Measurements from ENCODE around the gene RBPMS2. TPM values are rescaled to one million over a fixed set of nuclear protein-coding genes. Genes with fewer than 3 reads are reported as not detected.
A peak's percentile ranks its signal among the peaks of the same experiment; 100 is the strongest.

The RBPMS2 gene
- total and polyA plus RNA-seq, 5 donors, result 380 to 503 (median 390) TPM

DNA sequence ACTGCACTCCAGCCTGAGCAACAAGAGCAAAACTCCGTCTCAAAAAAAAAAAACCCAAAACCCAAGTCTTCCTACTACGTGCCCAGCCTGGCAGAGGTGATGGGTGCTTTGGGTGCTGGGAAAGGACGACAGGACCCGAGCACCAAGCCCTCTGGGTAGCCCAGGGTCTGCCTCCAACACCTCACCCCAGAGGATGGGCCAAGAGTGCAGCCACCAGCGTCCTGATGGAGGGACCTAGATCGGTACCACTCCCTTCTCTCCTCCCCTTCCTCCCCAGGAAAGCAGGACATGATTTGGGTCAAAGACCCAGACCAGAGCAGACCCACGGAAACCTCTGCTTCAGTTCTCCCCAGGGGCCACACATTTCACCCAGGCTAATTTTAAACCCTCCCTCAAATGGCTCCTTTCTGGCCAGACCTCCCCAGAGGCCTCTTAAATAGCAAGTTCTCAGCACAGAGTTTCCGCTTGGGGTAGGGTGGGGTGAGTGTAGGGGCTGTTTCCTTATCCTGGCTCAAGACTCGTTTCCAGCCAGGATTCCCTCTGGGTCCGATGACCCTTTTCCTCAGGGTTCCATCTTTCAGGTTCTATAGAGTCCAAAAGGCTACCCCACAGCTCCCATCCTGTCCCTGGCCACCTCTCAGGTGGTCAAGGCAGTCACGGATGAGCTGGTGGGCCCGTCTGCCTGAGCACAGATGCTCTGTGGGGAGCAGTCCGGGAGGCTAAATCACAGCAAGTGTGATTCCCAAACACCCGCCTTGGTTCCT is 20.5 kb downstream of the RBPMS2 start:
- 56% methylated on average over 14 of the region's 14 CpGs for WGBS
- Histone ChIP-seq H3K27me3 (ENCODE audit: control insufficient read depth, insufficient read depth) (no peaks in the 10 kb centered on the region), H3K4me3 (ENCODE audit: low read length) (no peak overlapping the region), H3K9me3 (ENCODE audit: control insufficient read depth, low read length) (no peaks in the 10 kb centered on the region), H3K4me1 (ENCODE audit: control insufficient read depth, insufficient read depth, low read length) (peaks cover 27% of the 10 kb centered on the region), H3K27ac (ENCODE audit: low read length) (peak overlapping the region; percentile 88)
- DNase-seq (peak in 1 of 3 donors; percentile 47), ATAC-seq (peak; percentile 26 to 31)
- intact Hi-C loops (cut with DNase I), result no loop called here

DNA sequence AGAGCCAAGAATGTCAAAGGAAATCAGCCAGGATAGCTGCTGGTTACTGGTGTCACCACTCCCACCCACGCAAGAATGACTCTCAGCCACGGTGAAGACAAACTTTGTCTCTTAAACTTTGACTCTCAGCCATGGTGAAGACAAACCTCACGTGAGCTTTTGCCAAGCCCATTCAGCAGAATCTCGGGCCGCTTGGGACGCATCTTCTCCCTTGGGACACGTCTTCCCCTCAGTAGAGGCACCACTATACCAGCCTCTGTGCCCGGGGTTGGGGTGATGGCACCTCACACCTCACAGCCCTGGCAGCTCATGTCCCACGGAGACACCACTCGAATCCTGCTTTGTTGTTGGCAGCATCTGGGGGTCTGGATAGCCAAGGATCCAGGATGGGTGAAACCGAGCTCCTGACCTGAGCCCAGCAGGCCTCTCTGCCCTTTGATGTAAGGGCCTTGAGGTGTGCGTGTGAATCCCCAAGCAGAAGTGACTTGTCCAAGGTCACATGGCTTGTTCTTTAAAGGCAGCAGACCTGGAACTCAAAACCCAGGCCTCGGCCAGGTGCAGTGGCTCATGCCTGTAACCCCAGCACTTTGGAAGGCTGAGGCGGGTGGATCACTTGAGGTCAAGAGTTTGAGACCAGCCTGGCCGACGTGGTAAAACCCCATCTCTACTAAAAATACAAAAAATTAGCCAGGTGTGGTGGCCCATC is 21.8 kb downstream of the RBPMS2 start:
- Histone ChIP-seq H3K4me3 (ENCODE audit: low read length) (no peak overlapping the region), H3K4me1 (ENCODE audit: control insufficient read depth, insufficient read depth, low read length) (peaks cover 27% of the 10 kb centered on the region), H3K27me3 (ENCODE audit: control insufficient read depth, insufficient read depth) (no peaks in the 10 kb centered on the region), H3K27ac (ENCODE audit: low read length) (peak overlapping the region; percentile 62), H3K9me3 (ENCODE audit: control insufficient read depth, low read length) (no peaks in the 10 kb centered on the region)
- peak in 1 of 3 donors; percentile 44 for DNase-seq
- no peak for ATAC-seq
- WGBS, result 72% methylated on average over 16 of the region's 16 CpGs
- intact Hi-C loops (cut with DNase I), result no loop called here

DNA sequence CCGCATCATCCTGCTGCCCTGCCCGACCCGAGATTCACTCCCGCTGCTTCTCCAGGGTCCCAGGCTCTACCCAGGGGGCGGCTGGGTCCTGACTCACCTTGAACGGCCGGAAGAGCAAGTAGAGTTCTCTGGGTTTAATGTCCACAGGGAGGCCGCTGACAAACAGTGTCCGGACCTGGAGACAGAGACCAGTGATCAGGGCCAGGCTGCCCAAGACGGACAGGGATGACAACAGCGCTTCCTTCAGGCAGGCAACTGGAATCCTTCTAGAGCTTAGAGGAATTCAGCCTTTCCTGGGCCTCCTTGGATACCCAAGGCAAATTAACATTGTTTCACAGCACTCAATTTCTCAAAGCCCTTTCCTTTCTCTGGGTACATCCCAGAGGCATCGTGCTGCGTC is 23.9 kb downstream of the RBPMS2 start:
- WGBS, result 82% methylated on average over 13 of the region's 13 CpGs
- ATAC-seq (no peak), DNase-seq (no peak)
- peaks cover 30% of the 10 kb centered on the region for H3K4me1 ChIP-seq (ENCODE audit: control insufficient read depth, insufficient read depth, low read length)
- H3K27me3 ChIP-seq (ENCODE audit: control insufficient read depth, insufficient read depth), result no peaks in the 10 kb centered on the region
- no peak overlapping the region for H3K4me3 ChIP-seq (ENCODE audit: low read length)
- no peaks in the 10 kb centered on the region for H3K9me3 ChIP-seq (ENCODE audit: control insufficient read depth, low read length)
- intact Hi-C loops (cut with DNase I), result no loop called here
- peak overlapping the region; percentile 29 for H3K27ac ChIP-seq (ENCODE audit: low read length)

DNA sequence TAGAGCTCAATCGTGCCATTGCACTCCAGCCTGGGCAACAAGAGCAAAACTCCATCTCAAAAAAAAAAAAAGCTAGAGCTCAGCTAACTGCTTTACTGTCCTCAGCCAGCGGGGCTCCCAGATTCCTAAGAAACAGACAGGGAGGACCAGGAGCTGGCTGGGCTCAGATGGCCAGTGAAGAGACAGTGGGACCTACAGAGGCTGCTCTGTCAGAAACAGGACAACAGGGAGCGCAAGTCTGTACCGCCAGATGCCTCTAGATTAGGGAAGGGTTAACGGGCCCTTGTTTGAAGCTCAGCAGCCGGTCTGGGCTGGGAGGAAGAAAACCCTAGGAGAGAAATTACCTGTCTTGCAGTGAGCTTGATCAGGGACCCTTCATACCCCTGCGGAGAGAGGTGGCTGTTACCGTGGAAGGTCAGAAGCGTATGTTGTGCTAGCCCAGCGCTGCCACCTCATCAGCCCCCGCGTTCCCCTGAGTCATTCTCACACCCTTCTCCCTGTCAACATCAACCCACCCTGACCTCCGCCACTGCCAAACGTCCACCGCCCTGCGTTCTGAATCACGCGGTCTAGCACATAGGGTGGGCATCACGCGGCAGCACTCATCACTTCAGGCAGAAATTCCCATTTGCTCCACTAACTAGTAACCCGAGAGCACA is 25.3 kb downstream of the RBPMS2 start:
- H3K9me3 ChIP-seq (ENCODE audit: control insufficient read depth, low read length), result no peaks in the 10 kb centered on the region
- H3K4me1 ChIP-seq (ENCODE audit: control insufficient read depth, insufficient read depth, low read length), result peaks cover 21% of the 10 kb centered on the region
- ATAC-seq (peak; percentile 59 to 74), DNase-seq (peak; percentile 67 to 80 (median 72))
- H3K27ac ChIP-seq (ENCODE audit: low read length), result peak overlapping the region; percentile 83
- intact Hi-C loops (cut with DNase I), result loop anchor here in 1 of 4 donors (5.0 kb wide), 1 partner anchor 62 kb away; no protein-coding TSS in a partner anchor
- WGBS, result 54% methylated on average over 21 of the region's 21 CpGs
- peak overlapping the region; percentile 47 for H3K4me3 ChIP-seq (ENCODE audit: low read length)
- no peaks in the 10 kb centered on the region for H3K27me3 ChIP-seq (ENCODE audit: control insufficient read depth, insufficient read depth)

DNA sequence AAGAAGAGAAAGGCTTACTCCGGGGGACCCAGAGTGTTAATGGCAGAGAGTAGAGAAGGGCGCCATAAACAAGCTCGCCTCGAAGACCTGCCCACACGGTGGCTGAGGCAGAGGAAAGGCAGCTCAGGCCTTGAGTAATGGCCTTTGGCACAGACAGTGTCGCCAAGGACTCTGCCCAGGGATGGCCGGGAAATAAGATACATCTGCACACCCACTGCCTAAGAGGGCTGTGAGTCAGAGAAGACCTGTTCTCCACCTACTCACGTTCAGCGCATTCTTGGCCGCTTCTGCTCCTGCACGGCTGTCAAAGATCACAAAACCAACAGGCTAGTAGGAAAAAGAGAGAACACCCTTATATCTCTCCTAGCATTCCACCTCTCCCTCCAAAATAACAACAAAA is 26.2 kb downstream of the RBPMS2 start:
- Histone ChIP-seq H3K27me3 (ENCODE audit: control insufficient read depth, insufficient read depth) (no peaks in the 10 kb centered on the region), H3K9me3 (ENCODE audit: control insufficient read depth, low read length) (no peaks in the 10 kb centered on the region), H3K27ac (ENCODE audit: low read length) (peak overlapping the region; percentile 74), H3K4me1 (ENCODE audit: control insufficient read depth, insufficient read depth, low read length) (peaks cover 20% of the 10 kb centered on the region), H3K4me3 (ENCODE audit: low read length) (peak overlapping the region; percentile 47)
- ATAC-seq, result peak; percentile 35 to 61
- intact Hi-C loops (cut with DNase I), result loop anchor here in 1 of 4 donors (5.0 kb wide), 1 partner anchor 63 kb away; no protein-coding TSS in a partner anchor
- 66% methylated on average over 11 of the region's 11 CpGs for WGBS
- DNase-seq, result peak in 1 of 3 donors; percentile 47

DNA sequence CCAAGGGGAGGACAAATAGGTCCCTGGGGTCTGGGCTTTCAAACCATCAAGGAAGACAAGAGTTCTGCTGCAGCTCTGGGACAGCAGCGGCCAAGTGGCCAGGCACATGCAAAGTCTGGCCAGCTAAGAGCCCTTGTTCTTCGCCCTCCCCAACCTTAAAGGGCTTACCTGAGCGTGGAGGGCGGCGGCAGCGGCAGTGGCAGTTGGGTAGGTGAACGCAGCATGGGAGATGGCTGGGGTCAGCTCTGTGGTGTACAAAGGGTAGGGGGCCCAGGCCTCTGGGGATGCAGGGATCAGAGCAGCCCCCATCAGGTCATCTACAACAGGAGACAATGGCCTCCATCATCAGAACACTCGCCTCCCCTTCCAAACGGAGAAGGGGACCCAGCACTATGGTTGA is 27.1 kb downstream of the RBPMS2 start:
- DNase-seq (peak in 1 of 3 donors; percentile 49), ATAC-seq (no peak)
- peaks cover 14% of the 10 kb centered on the region for H3K4me1 ChIP-seq (ENCODE audit: control insufficient read depth, insufficient read depth, low read length)
- H3K27me3 ChIP-seq (ENCODE audit: control insufficient read depth, insufficient read depth), result no peaks in the 10 kb centered on the region
- intact Hi-C loops (cut with DNase I), result loop anchor here in 1 of 4 donors (5.0 kb wide), 1 partner anchor 64 kb away; no protein-coding TSS in a partner anchor
- H3K4me3 ChIP-seq (ENCODE audit: low read length), result no peak overlapping the region
- no peaks in the 10 kb centered on the region for H3K9me3 ChIP-seq (ENCODE audit: control insufficient read depth, low read length)
- peak overlapping the region; percentile 74 for H3K27ac ChIP-seq (ENCODE audit: low read length)
- 89% methylated on average over 9 of the region's 9 CpGs for WGBS

DNA sequence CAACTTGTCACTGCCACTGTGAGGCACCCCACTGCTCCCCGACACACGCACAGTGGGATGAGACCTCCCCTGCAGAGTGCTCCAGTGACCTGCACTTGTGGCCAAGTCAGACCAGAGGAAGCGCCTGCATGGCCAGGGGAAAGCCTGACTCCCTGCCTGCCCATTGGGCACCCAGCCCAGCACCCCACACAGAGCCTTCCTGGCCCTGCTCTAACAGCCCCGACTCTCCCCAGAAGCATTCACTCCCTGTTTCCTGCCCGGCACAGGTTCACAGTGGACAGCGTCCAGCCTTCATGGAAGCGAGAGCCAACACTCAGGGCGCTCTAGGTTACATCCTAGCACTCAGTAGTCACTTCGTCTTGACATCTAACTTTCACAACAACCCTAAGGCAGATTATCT is 27.8 kb downstream of the RBPMS2 start:
- DNase-seq, result peak in 1 of 3 donors; percentile 63
- Histone ChIP-seq H3K9me3 (ENCODE audit: control insufficient read depth, low read length) (no peaks in the 10 kb centered on the region), H3K27ac (ENCODE audit: low read length) (peak overlapping the region; percentile 65), H3K4me3 (ENCODE audit: low read length) (peak overlapping the region; percentile 16), H3K27me3 (ENCODE audit: control insufficient read depth, insufficient read depth) (no peaks in the 10 kb centered on the region), H3K4me1 (ENCODE audit: control insufficient read depth, insufficient read depth, low read length) (peaks cover 12% of the 10 kb centered on the region)
- peak; percentile 25 to 28 for ATAC-seq
- intact Hi-C loops (cut with DNase I), result loop anchor here in 1 of 4 donors (5.0 kb wide), 1 partner anchor 65 kb away; no protein-coding TSS in a partner anchor
- 45% methylated on average over 9 of the region's 9 CpGs for WGBS

DNA sequence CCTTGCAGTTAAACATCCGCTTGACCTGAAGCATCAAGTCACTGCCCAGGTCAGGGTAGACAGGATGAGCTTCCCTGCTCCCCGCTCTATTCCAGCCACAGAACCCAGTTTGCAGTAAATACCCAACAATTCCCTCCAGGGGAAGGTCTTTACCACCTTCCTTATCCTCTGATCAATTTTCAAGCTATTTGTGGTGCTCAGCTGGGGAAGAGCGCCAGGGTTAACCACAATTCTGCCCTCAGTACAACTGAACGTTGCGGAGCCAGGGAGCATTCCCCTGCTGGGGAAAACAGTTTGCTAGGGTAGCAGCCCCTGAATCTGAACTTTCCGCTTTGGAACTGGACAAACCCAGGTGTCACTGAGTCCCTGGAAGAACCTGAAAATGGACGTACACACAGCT is 28.5 kb downstream of the RBPMS2 start:
- H3K27ac ChIP-seq (ENCODE audit: low read length), result peak overlapping the region; percentile 65
- H3K4me3 ChIP-seq (ENCODE audit: low read length), result peak overlapping the region; percentile 16
- intact Hi-C loops (cut with DNase I), result loop anchor here in 1 of 4 donors (5.0 kb wide), 1 partner anchor 65 kb away; no protein-coding TSS in a partner anchor
- ATAC-seq, result no peak
- peak in 1 of 3 donors; percentile 27 for DNase-seq
- no peaks in the 10 kb centered on the region for H3K9me3 ChIP-seq (ENCODE audit: control insufficient read depth, low read length)
- no peaks in the 10 kb centered on the region for H3K27me3 ChIP-seq (ENCODE audit: control insufficient read depth, insufficient read depth)
- H3K4me1 ChIP-seq (ENCODE audit: control insufficient read depth, insufficient read depth, low read length), result peaks cover 12% of the 10 kb centered on the region
- WGBS, result 73% methylated on average over 7 of the region's 7 CpGs

DNA sequence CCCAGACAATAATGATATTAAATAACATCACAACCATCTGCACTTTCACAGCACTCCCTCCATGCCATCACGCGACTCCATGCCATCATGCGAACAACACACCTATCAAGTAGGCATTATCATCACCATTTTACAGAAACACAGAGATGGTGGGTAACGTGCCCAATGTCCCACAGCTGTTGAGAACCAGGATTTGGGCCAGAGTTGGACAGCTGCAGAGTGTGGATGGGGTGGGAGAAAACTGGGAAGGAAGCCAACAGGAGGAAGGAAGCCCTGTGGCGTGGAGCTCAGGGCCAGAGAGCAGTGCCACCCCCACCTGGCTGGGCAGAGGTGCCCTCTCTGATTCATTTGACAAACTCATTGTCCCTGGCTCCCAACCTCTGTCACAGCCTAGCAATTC is 29.0 kb downstream of the RBPMS2 start:
- no peak for ATAC-seq
- intact Hi-C loops (cut with DNase I), result loop anchor here in 1 of 4 donors (5.0 kb wide), 1 partner anchor 66 kb away; no protein-coding TSS in a partner anchor
- no peak for DNase-seq
- WGBS, result 73% methylated on average over 5 of the region's 5 CpGs
- H3K27ac ChIP-seq (ENCODE audit: low read length), result peak overlapping the region; percentile 65
- H3K27me3 ChIP-seq (ENCODE audit: control insufficient read depth, insufficient read depth), result no peaks in the 10 kb centered on the region
- H3K4me3 ChIP-seq (ENCODE audit: low read length), result no peak overlapping the region
- no peaks in the 10 kb centered on the region for H3K9me3 ChIP-seq (ENCODE audit: control insufficient read depth, low read length)
- H3K4me1 ChIP-seq (ENCODE audit: control insufficient read depth, insufficient read depth, low read length), result peaks cover 12% of the 10 kb centered on the region

DNA sequence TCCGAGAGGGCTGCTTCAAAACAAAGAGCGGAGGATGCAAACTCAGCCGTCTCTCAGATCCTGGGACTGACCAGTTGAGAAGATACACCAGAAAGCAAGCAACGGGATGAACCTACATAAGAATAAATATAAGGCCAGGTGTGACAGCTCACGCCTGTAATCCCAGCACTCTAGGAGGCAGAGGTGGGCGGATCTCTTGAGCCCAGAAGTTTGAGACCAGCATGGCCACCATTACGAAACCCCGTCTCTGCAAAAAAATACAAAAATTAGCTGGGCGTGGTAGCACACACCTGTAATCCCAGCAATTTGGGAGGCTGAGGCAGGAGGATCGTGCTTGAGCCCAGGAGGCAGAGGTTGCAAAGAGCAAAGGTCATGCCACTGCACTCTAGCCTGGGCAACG is 31.7 kb downstream of the RBPMS2 start:
- no peaks in the 10 kb centered on the region for H3K27me3 ChIP-seq (ENCODE audit: control insufficient read depth, insufficient read depth)
- 92% methylated on average over 11 of the region's 11 CpGs for WGBS
- no peak for DNase-seq
- H3K4me3 ChIP-seq (ENCODE audit: low read length), result no peak overlapping the region
- H3K27ac ChIP-seq (ENCODE audit: low read length), result no peak overlapping the region
- H3K9me3 ChIP-seq (ENCODE audit: control insufficient read depth, low read length), result no peaks in the 10 kb centered on the region
- intact Hi-C loops (cut with DNase I), result loop anchor here in 1 of 4 donors (5.0 kb wide), 1 partner anchor 69 kb away; no protein-coding TSS in a partner anchor
- H3K4me1 ChIP-seq (ENCODE audit: control insufficient read depth, insufficient read depth, low read length), result peaks cover 13% of the 10 kb centered on the region
- ATAC-seq, result no peak

Measured in right cardiac atrium (tissue), 5 donors.